ENCODE data around the gene KLK15. TPM values are rescaled to one million over a fixed set of nuclear protein-coding genes. Genes with fewer than 3 reads are reported as not detected.

KLK15 gene
- total RNA-seq, 2 donors from 2014 or later, result not detected

GRCh38 chr19:50823389-50824042 is 9.9 kb downstream of the KLK15 start, which contains the start of gene KLK1:
TSS of gene KLK1 (minus strand) at chr19:50823787. CDS start at chr19:50823748, 39 bp downstream.
- H3K4me1 ChIP-seq, result peaks cover 0 to 14% of the 10 kb centered on the region in 2 donors
- no peaks in the 10 kb centered on the region for H3K9me3 ChIP-seq
- no peak within 1 kb of the TSS for H3K4me3 ChIP-seq
- peaks cover 7 to 26% of the 10 kb centered on the region in 2 donors for H3K27me3 ChIP-seq
- no peak for TF ChIP-seq CTCF (IDR thresholded peaks at IDR 0.05)
- no peak for DNase-seq (ENCODE audit: low spot score)
- H3K36me3 ChIP-seq, result no peaks in the 10 kb centered on the region
- H3K27ac ChIP-seq, result no peak within 1 kb of the TSS

GRCh38 chr19:50822661-50823208 is 10.6 kb downstream of the KLK15 start:
- DNase-seq (ENCODE audit: low spot score), result no peak
- Histone ChIP-seq H3K36me3 (no peaks in the 10 kb centered on the region), H3K4me3 (no peak overlapping the region), H3K9me3 (no peaks in the 10 kb centered on the region), H3K4me1 (peaks cover 0 to 21% of the 10 kb centered on the region in 2 donors), H3K27me3 (peaks cover 9 to 33% of the 10 kb centered on the region in 2 donors), H3K27ac (no peak overlapping the region)
- no peak for TF ChIP-seq CTCF (IDR thresholded peaks at IDR 0.05)

GRCh38 chr19:50821622-50822021 is 11.8 kb downstream of the KLK15 start:
- H3K4me1 ChIP-seq, result peaks cover 0 to 21% of the 10 kb centered on the region in 2 donors
- no peak overlapping the region for H3K27ac ChIP-seq
- peaks cover 9 to 33% of the 10 kb centered on the region in 2 donors for H3K27me3 ChIP-seq
- no peaks in the 10 kb centered on the region for H3K36me3 ChIP-seq
- no peak for TF ChIP-seq CTCF (IDR thresholded peaks at IDR 0.05)
- no peak overlapping the region for H3K4me3 ChIP-seq
- H3K9me3 ChIP-seq, result no peaks in the 10 kb centered on the region
- no peak for DNase-seq (ENCODE audit: low spot score)

GRCh38 chr19:50821248-50821612 is 12.1 kb downstream of the KLK15 start:
- no peak for TF ChIP-seq CTCF (IDR thresholded peaks at IDR 0.05)
- Histone ChIP-seq H3K27me3 (peaks cover 9 to 33% of the 10 kb centered on the region in 2 donors), H3K27ac (no peak overlapping the region), H3K4me3 (no peak overlapping the region), H3K9me3 (no peaks in the 10 kb centered on the region), H3K4me1 (peaks cover 0 to 21% of the 10 kb centered on the region in 2 donors), H3K36me3 (no peaks in the 10 kb centered on the region)
- no peak for DNase-seq (ENCODE audit: low spot score)

GRCh38 chr19:50820549-50821247 is 12.7 kb downstream of the KLK15 start:
- peaks cover 9 to 33% of the 10 kb centered on the region in 2 donors for H3K27me3 ChIP-seq

More at GRCh38 chr19:50820549-50821247, 12.7 kb downstream of the KLK15 start:
- H3K4me1 ChIP-seq, result peaks cover 0 to 21% of the 10 kb centered on the region in 2 donors
- no peak for DNase-seq (ENCODE audit: low spot score)
- TF ChIP-seq CTCF (IDR thresholded peaks at IDR 0.05), result no peak
- H3K4me3 ChIP-seq, result peak overlapping the region in 1 of 2 donors; percentile 22
- H3K27ac ChIP-seq, result no peak overlapping the region
- H3K9me3 ChIP-seq, result no peaks in the 10 kb centered on the region
- no peaks in the 10 kb centered on the region for H3K36me3 ChIP-seq
